Measurements from ENCODE around the gene TMPRSS9.
"Not testable (repeated sequence)": the region's sequence is repeated elsewhere in the genome, so short reads cannot be mapped to it uniquely, and the experiment has no call there.

Gene TMPRSS9

DNA sequence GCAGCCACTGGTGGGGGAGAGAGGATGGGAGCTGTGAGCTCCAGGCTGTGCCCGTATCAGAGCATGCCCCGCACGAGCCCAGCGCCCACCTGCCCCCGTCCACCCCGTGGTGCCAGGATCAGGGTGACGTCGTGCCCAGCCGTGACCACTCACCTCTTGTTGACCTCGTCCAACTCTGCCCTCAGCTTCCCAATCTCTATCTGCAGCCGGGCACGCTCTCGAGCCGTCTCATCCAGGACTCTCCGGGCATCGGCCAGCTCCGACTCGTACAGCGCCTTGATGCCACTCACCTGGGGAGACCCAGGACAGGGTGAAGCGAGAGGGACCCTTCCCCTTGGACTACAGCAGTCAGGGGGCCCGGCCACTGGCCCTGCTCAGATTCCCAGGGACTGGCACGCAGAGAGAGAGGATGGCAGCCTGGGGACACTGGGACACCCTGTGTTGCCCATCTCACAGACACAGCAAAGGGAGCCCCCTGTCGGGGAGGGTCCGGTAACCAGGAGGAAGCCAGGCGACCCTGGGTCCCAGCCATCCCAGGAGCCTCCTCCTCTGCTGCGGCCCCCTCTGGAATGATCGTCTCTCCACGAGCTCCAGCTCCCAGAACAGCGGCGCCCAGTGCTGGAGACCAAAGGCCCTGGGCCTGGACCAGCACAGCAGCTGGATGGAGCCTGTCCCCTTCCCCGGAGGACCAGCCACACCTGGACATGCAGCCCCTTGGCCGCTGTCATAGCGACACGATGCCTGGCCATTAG lies 84.4 kb downstream of the TMPRSS9 start:
- Mint-ChIP-seq H3K36me3 (ENCODE audit: insufficient read depth) (peaks cover 6% of the 10 kb centered on the region), H3K9me3 (no peaks in the 10 kb centered on the region), H3K27me3 (no peaks in the 10 kb centered on the region), H3K4me1 (ENCODE audit: low read depth in 2 of 2) (peaks cover 10 to 11% of the 10 kb centered on the region in 2 donors), H3K27ac (peak overlapping the region in 1 of 2 donors; percentile 76), H3K4me3 (no peak overlapping the region)
- DNase-seq, result no peak
- no peak for ATAC-seq (replicated peaks)

DNA sequence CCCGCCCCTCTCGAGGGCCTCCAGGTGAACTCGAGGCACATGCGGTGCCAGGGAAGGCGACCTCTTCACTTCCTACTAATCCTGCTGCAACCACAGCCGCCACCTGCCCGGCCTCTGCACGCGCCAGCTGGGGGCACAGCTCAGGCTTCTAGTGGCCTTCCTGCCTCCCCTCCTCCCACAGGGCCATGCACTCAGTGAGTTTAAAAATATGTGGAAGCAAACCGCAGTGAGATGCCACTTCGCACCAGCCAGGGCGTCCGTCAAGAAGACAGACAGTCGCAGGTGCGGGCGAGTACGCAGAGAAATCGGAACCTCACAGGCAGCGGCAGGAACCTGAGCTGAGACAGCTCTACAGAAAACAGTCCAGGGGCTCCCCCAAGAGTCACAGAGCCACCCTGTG lies 86.3 kb downstream of the TMPRSS9 start:
- Mint-ChIP-seq H3K4me3 (peak overlapping the region; percentile 44 to 73), H3K36me3 (ENCODE audit: insufficient read depth) (peaks cover 6% of the 10 kb centered on the region), H3K9me3 (no peaks in the 10 kb centered on the region), H3K27me3 (no peaks in the 10 kb centered on the region), H3K27ac (peak overlapping the region; percentile 89 to 94), H3K4me1 (ENCODE audit: low read depth in 2 of 2) (peaks cover 11 to 13% of the 10 kb centered on the region in 2 donors)
- ATAC-seq (replicated peaks) (peak; percentile 46), DNase-seq (no peak)

DNA sequence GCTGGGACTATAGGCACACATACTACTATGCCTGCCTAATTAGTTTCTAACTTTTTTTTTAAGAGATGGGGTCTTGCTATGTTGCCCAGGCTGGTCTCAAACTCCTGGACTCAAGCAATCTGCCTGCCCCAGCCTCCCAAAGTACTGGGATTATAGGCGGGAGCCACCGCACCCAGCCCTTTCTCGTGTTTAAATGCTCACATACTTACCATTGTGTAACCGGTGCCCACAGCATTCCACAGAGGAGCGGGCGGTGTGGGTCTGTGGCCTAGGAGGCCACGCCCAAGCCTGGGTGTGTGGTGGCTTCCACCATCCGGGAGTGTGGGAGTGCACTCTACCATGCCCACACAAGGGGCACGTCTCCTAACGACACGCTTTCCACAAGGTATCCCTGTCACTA lies 89.0 kb downstream of the TMPRSS9 start:
- Mint-ChIP-seq H3K36me3 (ENCODE audit: insufficient read depth) (peaks cover 6% of the 10 kb centered on the region), H3K9me3 (no peaks in the 10 kb centered on the region)
- no peak for DNase-seq

DNA sequence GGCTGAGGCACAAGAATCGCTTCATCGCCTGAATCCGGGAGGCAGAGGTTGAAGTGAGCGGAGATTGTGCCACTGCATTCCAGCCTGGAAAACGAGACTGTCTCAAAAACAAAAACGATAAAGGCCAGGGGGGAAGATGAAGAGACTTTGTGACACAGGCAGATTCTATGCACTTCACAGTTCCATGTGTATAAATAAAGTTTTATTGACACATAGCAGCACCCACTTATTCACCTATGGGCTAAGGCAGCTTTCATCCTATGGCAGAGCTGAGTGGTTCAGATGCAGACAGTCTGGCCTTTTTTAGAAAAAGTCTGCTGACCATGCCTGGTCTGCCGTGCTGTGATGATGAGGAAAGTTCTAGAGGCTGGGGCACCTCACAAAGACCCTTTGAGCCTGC lies 91.1 kb downstream of the TMPRSS9 start:
- Mint-ChIP-seq H3K4me3 (no peak overlapping the region), H3K36me3 (ENCODE audit: insufficient read depth) (peaks cover 14% of the 10 kb centered on the region), H3K27ac (no peak overlapping the region), H3K9me3 (no peaks in the 10 kb centered on the region), H3K27me3 (no peaks in the 10 kb centered on the region), H3K4me1 (ENCODE audit: low read depth in 2 of 2) (peaks cover 20 to 22% of the 10 kb centered on the region in 2 donors)
- ATAC-seq (replicated peaks) (no peak), DNase-seq (no peak)

More for the DNA sequence above, 89.0 kb downstream of the TMPRSS9 start:
- H3K27ac Mint-ChIP-seq, result peak overlapping the region in 1 of 2 donors; percentile 32
- peaks cover 11 to 14% of the 10 kb centered on the region in 2 donors for H3K4me1 Mint-ChIP-seq (ENCODE audit: low read depth in 2 of 2)
- no peak for ATAC-seq (replicated peaks)
- H3K27me3 Mint-ChIP-seq, result no peaks in the 10 kb centered on the region
- H3K4me3 Mint-ChIP-seq, result no peak overlapping the region

DNA sequence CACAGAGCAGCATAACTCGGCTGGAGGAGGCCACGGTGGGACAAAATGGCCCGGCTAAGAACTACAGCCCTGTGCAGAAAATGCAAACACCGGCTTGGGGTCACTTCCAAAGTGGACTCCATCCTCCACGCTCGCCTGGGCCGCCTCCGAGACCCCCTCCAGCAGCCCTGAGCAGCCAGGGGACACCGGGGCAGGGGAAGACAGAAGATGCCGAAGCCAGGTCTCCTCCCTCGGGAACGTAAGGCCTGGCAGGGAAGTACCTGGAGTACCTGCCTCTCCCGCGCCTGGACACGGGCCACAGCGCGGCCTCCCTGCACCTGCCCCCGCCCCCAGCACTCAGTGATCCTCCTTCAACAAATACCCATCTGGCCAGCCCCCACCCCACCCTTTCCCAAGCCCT lies 91.7 kb downstream of the TMPRSS9 start:
- Mint-ChIP-seq H3K36me3 (ENCODE audit: insufficient read depth) (peaks cover 14% of the 10 kb centered on the region), H3K4me1 (ENCODE audit: low read depth in 2 of 2) (peaks cover 14 to 17% of the 10 kb centered on the region in 2 donors), H3K27me3 (no peaks in the 10 kb centered on the region), H3K4me3 (no peak overlapping the region), H3K27ac (no peak overlapping the region), H3K9me3 (no peaks in the 10 kb centered on the region)
- ATAC-seq (replicated peaks) (no peak), DNase-seq (no peak)

DNA sequence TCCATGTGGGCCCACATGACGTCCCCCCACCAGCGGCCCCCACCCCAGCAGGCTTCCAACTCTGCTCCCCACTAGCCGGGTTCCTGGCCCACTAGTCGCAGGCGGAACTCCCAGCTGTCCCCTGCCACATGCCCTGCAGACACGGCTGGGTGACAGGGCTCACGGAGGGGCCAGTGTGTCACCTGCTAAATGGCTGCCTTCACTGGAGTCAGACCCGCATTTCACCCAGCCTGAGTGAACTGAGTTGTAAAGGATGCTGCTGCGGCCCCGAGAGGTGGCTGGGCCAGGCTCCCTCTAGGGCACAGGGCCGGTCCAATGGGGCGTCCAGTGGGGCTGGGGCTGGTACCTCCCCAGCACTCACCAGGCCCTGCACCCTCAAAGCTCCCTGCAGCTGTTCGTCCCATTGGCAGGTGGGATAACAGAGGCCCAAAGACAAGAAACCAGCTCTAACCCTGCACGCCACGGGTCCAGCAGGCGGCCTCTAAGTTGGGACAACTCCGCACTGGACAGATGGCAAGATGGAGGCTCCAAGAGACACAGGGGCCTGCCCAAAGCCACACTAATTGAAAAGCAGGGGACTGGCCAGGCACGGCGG lies 93.5 kb downstream of the TMPRSS9 start:
- peaks cover 14% of the 10 kb centered on the region for H3K36me3 Mint-ChIP-seq (ENCODE audit: insufficient read depth)
- H3K4me1 Mint-ChIP-seq (ENCODE audit: low read depth in 2 of 2), result peaks cover 10 to 15% of the 10 kb centered on the region in 2 donors
- H3K4me3 Mint-ChIP-seq, result peak overlapping the region; percentile 8 to 29
- ATAC-seq (replicated peaks) (no peak), DNase-seq (no peak)
- H3K27me3 Mint-ChIP-seq, result no peaks in the 10 kb centered on the region
- H3K9me3 Mint-ChIP-seq, result no peaks in the 10 kb centered on the region
- peak overlapping the region in 1 of 2 donors; percentile 68 for H3K27ac Mint-ChIP-seq

DNA sequence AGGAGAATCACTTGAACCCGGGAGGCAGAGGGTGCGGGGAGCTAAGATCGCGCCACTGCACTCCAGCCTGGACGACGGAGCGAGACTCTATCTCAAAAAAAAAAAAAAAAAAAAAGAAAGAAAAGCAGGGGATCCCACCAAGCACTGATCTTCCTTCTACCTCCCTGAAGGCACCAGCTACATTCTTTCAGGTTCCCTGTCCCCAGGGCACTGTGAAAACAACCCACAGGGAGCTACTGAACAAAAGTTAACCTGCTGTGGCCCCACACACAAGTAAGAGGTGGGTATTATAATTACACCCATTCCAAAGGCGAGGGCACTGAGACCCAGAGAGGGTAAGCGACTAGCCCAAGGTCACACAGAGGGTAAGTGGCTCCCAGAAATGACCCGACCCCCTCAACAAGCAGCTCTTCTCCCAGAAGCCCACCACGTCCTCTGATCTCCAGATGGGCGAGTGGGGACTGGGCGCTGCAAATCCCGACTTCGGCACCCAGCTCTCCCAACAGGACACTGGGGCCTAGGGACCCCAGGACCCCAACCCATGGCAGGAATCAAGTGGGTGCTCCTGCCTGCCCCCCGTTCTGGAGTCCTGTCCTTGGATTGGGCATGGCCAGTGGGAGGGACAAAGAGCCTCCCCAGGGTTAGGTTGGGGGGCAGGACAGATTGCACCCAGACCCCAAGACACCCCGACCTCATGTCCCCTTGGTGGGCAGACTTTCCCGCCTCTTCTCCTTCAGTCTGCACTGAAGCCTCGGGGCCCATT lies 94.3 kb downstream of the TMPRSS9 start:
- Mint-ChIP-seq H3K36me3 (ENCODE audit: insufficient read depth) (peaks cover 14% of the 10 kb centered on the region), H3K4me1 (ENCODE audit: low read depth in 2 of 2) (peaks cover 10 to 15% of the 10 kb centered on the region in 2 donors), H3K9me3 (no peaks in the 10 kb centered on the region), H3K4me3 (peak overlapping the region; percentile 79 to 80), H3K27me3 (no peaks in the 10 kb centered on the region), H3K27ac (peak overlapping the region; percentile 87 to 92)
- DNase-seq (no peak), ATAC-seq (replicated peaks) (no peak)

DNA sequence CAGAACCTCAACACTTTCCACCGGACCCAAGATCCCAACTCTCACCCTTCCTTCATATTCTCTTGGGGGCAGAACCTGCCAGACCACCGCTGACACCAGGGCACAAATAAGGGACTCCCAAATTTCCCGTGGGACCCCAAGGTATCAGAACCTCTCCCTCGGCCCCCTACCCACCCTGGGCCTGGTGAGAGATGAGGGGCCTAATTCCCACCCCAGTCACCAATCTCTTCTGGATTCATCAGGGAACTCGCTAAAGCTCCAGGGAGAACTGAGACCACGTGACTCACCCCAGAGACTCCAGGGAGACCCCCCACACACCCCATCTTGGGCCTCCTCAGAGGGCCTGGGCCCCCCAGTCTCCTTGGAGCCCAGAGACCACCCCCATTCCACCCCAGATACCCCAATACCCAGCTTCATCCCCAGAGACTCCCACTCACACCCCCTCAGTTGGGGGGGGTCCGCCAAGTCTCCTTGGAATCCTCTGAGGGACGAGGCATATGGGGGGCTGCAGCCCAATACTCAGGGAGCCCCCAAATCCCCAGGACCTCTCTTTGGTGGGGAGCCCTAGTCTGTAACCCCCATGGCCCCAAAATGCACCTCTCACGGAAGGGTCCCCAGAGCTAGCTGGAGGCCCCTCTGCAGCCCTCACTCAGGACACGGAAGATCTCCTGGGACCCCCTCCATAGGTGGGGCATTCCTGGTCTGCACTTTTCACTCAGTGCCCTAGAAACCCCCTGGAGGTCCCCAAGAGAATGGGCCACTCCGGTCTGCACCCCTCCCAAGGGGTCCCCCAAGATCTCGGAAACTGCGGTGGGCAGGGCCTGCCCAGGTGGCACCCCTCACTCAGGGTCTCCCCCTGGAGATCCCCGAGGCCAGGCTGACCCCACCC lies 95.1 kb downstream of the TMPRSS9 start:
- Mint-ChIP-seq H3K9me3 (no peaks in the 10 kb centered on the region), H3K27me3 (no peaks in the 10 kb centered on the region), H3K27ac (peak overlapping the region; percentile 87 to 92), H3K36me3 (ENCODE audit: insufficient read depth) (peaks cover 14% of the 10 kb centered on the region), H3K4me3 (peak overlapping the region; percentile 79 to 80), H3K4me1 (ENCODE audit: low read depth in 2 of 2) (peaks cover 10 to 12% of the 10 kb centered on the region in 2 donors)
- DNase-seq (no peak), ATAC-seq (replicated peaks) (no peak)

DNA sequence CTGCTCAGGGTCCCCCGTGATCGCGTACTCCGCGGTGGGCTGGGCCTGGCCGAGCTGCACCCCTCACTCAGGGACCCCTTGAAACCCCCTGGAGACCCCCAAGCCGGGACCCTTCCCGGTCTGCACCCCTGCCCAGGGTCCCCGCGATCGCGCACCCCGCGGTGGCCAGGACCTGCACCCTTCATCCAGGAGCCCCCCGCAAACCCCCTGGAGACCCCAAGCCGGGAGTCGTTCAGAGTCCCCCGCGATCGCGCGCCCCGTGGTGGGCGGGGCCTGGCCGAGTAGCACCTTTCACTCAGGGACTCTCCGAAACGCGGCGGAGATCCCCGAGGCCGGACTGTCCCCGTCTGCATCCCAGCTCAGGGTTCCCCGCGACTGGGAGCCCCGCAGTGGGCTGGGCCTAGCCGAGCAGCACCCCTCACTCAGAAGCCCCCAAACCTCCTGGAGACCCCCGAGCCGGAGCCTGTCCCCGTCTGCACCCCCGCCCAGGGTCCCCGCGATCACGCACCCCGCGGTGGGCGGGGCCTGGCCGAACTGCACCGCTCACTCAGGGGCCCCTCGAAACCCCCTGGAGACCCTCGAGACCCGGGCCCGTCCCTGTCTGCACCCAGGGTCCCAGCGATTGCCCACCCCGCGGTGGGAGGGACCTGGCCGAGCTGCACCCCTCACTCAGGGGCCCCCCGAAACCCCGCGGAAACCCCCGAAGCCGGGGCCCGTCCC lies 95.9 kb downstream of the TMPRSS9 start:
- ATAC-seq (replicated peaks) (peak; percentile 71), DNase-seq (peak; percentile 46 to 59 (median 52))
- Mint-ChIP-seq H3K27ac (peak overlapping the region; percentile 87 to 92), H3K4me1 (ENCODE audit: low read depth in 2 of 2) (peaks cover 10 to 12% of the 10 kb centered on the region in 2 donors), H3K27me3 (no peaks in the 10 kb centered on the region), H3K36me3 (ENCODE audit: insufficient read depth) (peaks cover 14% of the 10 kb centered on the region), H3K4me3 (peak overlapping the region; percentile 79 to 80), H3K9me3 (no peaks in the 10 kb centered on the region)

DNA sequence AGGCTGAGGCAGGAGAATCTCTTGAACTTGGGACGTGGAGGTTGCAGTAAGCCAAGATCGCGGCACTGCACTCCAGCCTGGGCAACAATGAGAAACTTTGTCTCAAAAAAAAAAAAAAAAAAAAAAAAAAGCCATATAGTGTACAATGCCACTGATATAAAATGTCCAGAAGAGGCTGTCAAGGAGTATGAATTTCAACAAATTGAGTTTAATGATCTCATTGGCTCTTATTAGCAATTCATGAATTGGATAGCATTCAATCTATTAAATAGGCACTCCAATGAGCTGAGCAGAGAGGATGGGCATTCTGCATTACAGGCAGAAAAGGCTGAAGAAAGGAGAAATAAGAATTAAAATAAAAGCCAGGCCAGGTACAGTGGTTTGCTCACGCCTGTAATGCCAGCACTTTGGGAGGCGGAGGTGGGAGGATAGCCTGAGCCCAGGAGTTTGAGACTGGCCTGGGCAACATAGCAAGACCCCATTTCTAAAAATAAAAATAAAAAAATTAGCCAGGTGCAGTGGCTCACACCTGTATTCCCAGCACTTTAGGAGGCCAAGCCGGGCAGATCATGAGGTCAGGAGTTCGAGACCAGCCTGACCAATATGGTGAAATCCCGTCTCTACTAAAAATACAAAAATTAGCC lies 97.5 kb downstream of the TMPRSS9 start:
- no peaks in the 10 kb centered on the region for H3K9me3 Mint-ChIP-seq
- peak overlapping the region; percentile 90 to 95 for H3K27ac Mint-ChIP-seq
- H3K36me3 Mint-ChIP-seq (ENCODE audit: insufficient read depth), result peaks cover 14% of the 10 kb centered on the region
- no peaks in the 10 kb centered on the region for H3K27me3 Mint-ChIP-seq
- ATAC-seq (replicated peaks) (no peak), DNase-seq (no peak)
- peak overlapping the region; percentile 79 to 80 for H3K4me3 Mint-ChIP-seq
- H3K4me1 Mint-ChIP-seq (ENCODE audit: low read depth in 2 of 2), result peaks cover 13 to 18% of the 10 kb centered on the region in 2 donors

DNA sequence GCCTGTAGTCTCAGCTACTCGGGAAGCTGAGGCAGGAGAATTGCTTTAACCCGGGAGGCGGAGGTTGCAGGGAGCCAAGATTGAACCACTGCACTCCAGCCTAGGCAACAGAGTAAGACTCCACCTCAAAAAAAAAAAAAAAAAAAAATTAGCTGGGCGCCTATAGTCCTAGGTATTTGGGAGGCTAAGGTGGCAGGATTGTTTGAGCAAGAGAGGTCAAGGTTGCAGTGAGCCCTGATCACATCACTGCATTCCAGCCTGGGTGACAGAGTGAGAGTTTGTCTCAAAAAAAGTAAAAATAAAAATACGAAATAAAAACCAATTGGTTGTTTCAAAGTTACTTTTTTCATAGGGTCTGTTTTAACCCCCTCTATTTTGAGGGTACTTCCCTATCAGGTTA lies 98.0 kb downstream of the TMPRSS9 start:
- H3K4me1 Mint-ChIP-seq (ENCODE audit: low read depth in 2 of 2), result peaks cover 13 to 18% of the 10 kb centered on the region in 2 donors
- H3K27me3 Mint-ChIP-seq, result no peaks in the 10 kb centered on the region
- no peak for DNase-seq
- ATAC-seq (replicated peaks), result no peak
- H3K9me3 Mint-ChIP-seq, result no peaks in the 10 kb centered on the region
- H3K36me3 Mint-ChIP-seq (ENCODE audit: insufficient read depth), result peaks cover 14% of the 10 kb centered on the region
- H3K4me3 Mint-ChIP-seq, result no peak overlapping the region
- H3K27ac Mint-ChIP-seq, result no peak overlapping the region

DNA sequence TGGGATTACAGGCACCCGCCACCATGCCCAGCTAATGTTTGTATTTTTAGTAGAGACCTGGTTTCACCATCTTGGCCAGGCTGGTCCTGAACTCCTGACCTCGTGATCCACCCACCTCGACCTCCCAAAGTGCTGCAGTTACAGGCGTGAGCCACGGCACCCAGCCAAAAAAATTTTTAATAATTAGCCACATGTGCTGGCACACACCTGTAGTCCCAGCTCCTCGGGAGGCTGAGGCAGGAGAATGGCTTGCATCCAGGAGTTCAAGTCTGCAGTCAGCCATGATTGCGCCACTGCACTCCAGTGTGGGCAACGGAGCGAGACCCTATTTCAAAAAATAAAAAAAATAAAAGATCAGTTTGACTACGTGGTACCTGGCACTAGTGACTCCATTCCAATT lies 98.7 kb downstream of the TMPRSS9 start:
- not testable (repeated sequence) for H3K9me3 Mint-ChIP-seq; DNase-seq; H3K4me3 Mint-ChIP-seq; H3K27ac Mint-ChIP-seq; ATAC-seq (replicated peaks); H3K27me3 Mint-ChIP-seq
- peaks cover 13 to 18% of the 10 kb centered on the region in 2 donors for H3K4me1 Mint-ChIP-seq (ENCODE audit: low read depth in 2 of 2)
- H3K36me3 Mint-ChIP-seq (ENCODE audit: insufficient read depth), result peaks cover 14% of the 10 kb centered on the region

Measured in effector memory CD8-positive, alpha-beta T cell (primary cell).